Measurements from ENCODE around the gene CHD6.

The CHD6 gene

GRCh38 chr20:41391587-41392001, 226.6 kb downstream of the CHD6 start:
- no peak for TF ChIP-seq CEBPB (IDR thresholded peaks at IDR 0.05)
- TF ChIP-seq TCF12 (IDR thresholded peaks at IDR 0.05; ENCODE audit: low read depth): no peak
- TF ChIP-seq EGR1 (IDR thresholded peaks at IDR 0.05): no peak
- TF ChIP-seq YY1 (IDR thresholded peaks at IDR 0.05; ENCODE audit: low read depth): no peak
- no peak for TF ChIP-seq ZBTB7A (IDR thresholded peaks at IDR 0.05; ENCODE audit: low read depth)
- TF ChIP-seq FOXM1 (IDR thresholded peaks at IDR 0.05; ENCODE audit: borderline replicate concordance, low read depth): no peak
- no peak for TF ChIP-seq TEAD4 (IDR thresholded peaks at IDR 0.05)

GRCh38 chr20:41390889-41391288, 227.3 kb downstream of the CHD6 start:
- TF ChIP-seq YY1 (IDR thresholded peaks at IDR 0.05; ENCODE audit: low read depth): no peak
- no peak for TF ChIP-seq CREB1 (IDR thresholded peaks at IDR 0.05; ENCODE audit: low read depth)
- TF ChIP-seq USF1 (IDR thresholded peaks at IDR 0.05): no peak
- TF ChIP-seq ZBTB7A (IDR thresholded peaks at IDR 0.05; ENCODE audit: low read depth): no peak
- no peak for TF ChIP-seq EGR1 (IDR thresholded peaks at IDR 0.05)
- TF ChIP-seq CEBPB (IDR thresholded peaks at IDR 0.05): no peak

- no peak for TF ChIP-seq YY1 (IDR thresholded peaks at IDR 0.05; ENCODE audit: low read depth)
- no peak for TF ChIP-seq FOXM1 (IDR thresholded peaks at IDR 0.05; ENCODE audit: borderline replicate concordance, low read depth)
- no peak for TF ChIP-seq USF1 (IDR thresholded peaks at IDR 0.05)
- no peak for TF ChIP-seq ZBTB7A (IDR thresholded peaks at IDR 0.05; ENCODE audit: low read depth)
- no peak for TF ChIP-seq TCF12 (IDR thresholded peaks at IDR 0.05; ENCODE audit: low read depth)
- TF ChIP-seq RAD21 (IDR thresholded peaks at IDR 0.05; ENCODE audit: low read depth): no peak
- TF ChIP-seq EGR1 (IDR thresholded peaks at IDR 0.05): no peak
- TF ChIP-seq MAX (IDR thresholded peaks at IDR 0.05): no peak
These were observed 230.7 kb downstream of the CHD6 start for GRCh38 chr20:41387444-41387851.

GRCh38 chr20:41386502-41387427, 231.4 kb downstream of the CHD6 start:
- TF ChIP-seq YY1 (IDR thresholded peaks at IDR 0.05; ENCODE audit: low read depth): no peak
- TF ChIP-seq EP300 (IDR thresholded peaks at IDR 0.05; ENCODE audit: borderline replicate concordance): no peak
- TF ChIP-seq EGR1 (IDR thresholded peaks at IDR 0.05): no peak

GRCh38 chr20:41382791-41383305, 235.3 kb downstream of the CHD6 start:
- TF ChIP-seq REST (IDR thresholded peaks at IDR 0.05; ENCODE audit: low read depth): no peak
- TF ChIP-seq EGR1 (IDR thresholded peaks at IDR 0.05): no peak
- TF ChIP-seq ZBTB7A (IDR thresholded peaks at IDR 0.05; ENCODE audit: low read depth): no peak
- TF ChIP-seq RAD21 (IDR thresholded peaks at IDR 0.05; ENCODE audit: low read depth): no peak
- no peak for TF ChIP-seq TEAD4 (IDR thresholded peaks at IDR 0.05)
- no peak for TF ChIP-seq CREB1 (IDR thresholded peaks at IDR 0.05; ENCODE audit: low read depth)
- TF ChIP-seq MAX (IDR thresholded peaks at IDR 0.05): no peak
- TF ChIP-seq NFIC (IDR thresholded peaks at IDR 0.05): no peak
- no peak for TF ChIP-seq CEBPB (IDR thresholded peaks at IDR 0.05)
- TF ChIP-seq TAF1 (IDR thresholded peaks at IDR 0.05; ENCODE audit: low read depth): no peak
- no peak for TF ChIP-seq USF1 (IDR thresholded peaks at IDR 0.05)

- TF ChIP-seq USF1 (IDR thresholded peaks at IDR 0.05) (no peak), EP300 (IDR thresholded peaks at IDR 0.05; ENCODE audit: borderline replicate concordance) (no peak), CREB1 (IDR thresholded peaks at IDR 0.05; ENCODE audit: low read depth) (no peak), ZBTB7A (IDR thresholded peaks at IDR 0.05; ENCODE audit: low read depth) (no peak), RAD21 (IDR thresholded peaks at IDR 0.05; ENCODE audit: low read depth) (no peak), FOXM1 (IDR thresholded peaks at IDR 0.05; ENCODE audit: borderline replicate concordance, low read depth) (no peak), TAF1 (IDR thresholded peaks at IDR 0.05; ENCODE audit: low read depth) (no peak), CEBPB (IDR thresholded peaks at IDR 0.05) (no peak), EGR1 (IDR thresholded peaks at IDR 0.05) (no peak), YY1 (IDR thresholded peaks at IDR 0.05; ENCODE audit: low read depth) (no peak), MAX (IDR thresholded peaks at IDR 0.05) (no peak), REST (IDR thresholded peaks at IDR 0.05; ENCODE audit: low read depth) (no peak), TCF12 (IDR thresholded peaks at IDR 0.05; ENCODE audit: low read depth) (no peak), TEAD4 (IDR thresholded peaks at IDR 0.05) (no peak), NFIC (IDR thresholded peaks at IDR 0.05) (no peak)
These were observed 237.5 kb downstream of the CHD6 start for GRCh38 chr20:41380551-41381193.

Measured in Ishikawa (cell line).